H9 (cell line): Measurements from ENCODE around the gene ZNF275. TPM values are rescaled to one million over a fixed set of nuclear protein-coding genes. Genes with fewer than 3 reads are reported as not detected.

ENCODE experiments used
- DNase-seq: peaks from one replicate; pipeline ENCODE4 v3.0.0-alpha.2; 2017
- H2AFZ ChIP-seq: one replicate; pipeline ENCODE4 v1.6.1; 2013; ENCODE audit warnings: mild to moderate bottlenecking, low read length, control low read depth, moderate library complexity
- H2AK5ac ChIP-seq: 2 replicates; pipeline ENCODE4 v1.6.1; 2013; ENCODE audit warnings: low read length, control low read depth, mixed read lengths; ENCODE audit not compliant: insufficient read length
- H2BK120ac ChIP-seq: one replicate; pipeline ENCODE4 v1.6.1; 2013; ENCODE audit warnings: low read depth, mild to moderate bottlenecking, low read length, control low read depth, inconsistent platforms; ENCODE audit not compliant: poor library complexity, severe bottlenecking
- H2BK12ac ChIP-seq: 2 replicates; pipeline ENCODE4 v1.6.1; 2013; ENCODE audit warnings: low read length, control low read depth, mixed read lengths, low read depth; ENCODE audit not compliant: insufficient read length
- H2BK15ac ChIP-seq: 2 replicates; pipeline ENCODE4 v1.6.1; 2013; ENCODE audit warnings: low read depth, low read length, control low read depth
- H2BK20ac ChIP-seq: one replicate; pipeline ENCODE4 v1.6.1; 2013; ENCODE audit warnings: low read depth, mild to moderate bottlenecking, low read length, control low read depth, inconsistent platforms; ENCODE audit not compliant: poor library complexity, severe bottlenecking
- H2BK5ac ChIP-seq: 2 replicates; pipeline ENCODE4 v1.6.1; 2013; ENCODE audit warnings: low read length, control low read depth, mixed read lengths; ENCODE audit not compliant: insufficient read length
- H3K14ac ChIP-seq: 2 replicates; pipeline ENCODE4 v1.6.1; 2013; ENCODE audit warnings: low read length, control low read depth; ENCODE audit not compliant: insufficient read depth
- H3K18ac ChIP-seq: 2 replicates; pipeline ENCODE4 v1.6.1; 2013; ENCODE audit warnings: low read depth, mild to moderate bottlenecking, mixed read lengths, low read length, control low read depth; ENCODE audit not compliant: insufficient read length
- H3K23ac ChIP-seq: 2 replicates; pipeline ENCODE4 v1.6.1; 2013; ENCODE audit warnings: low read length, control low read depth, mixed read lengths, low read depth; ENCODE audit not compliant: insufficient read length
- H3K23me2 ChIP-seq: 2 replicates; pipeline ENCODE4 v1.6.1; 2013; ENCODE audit warnings: low read depth, mild to moderate bottlenecking, mixed read lengths, low read length, control low read depth; ENCODE audit not compliant: insufficient read length, poor library complexity, severe bottlenecking
- H3K27ac ChIP-seq: 2 replicates; pipeline ENCODE4 v1.5.1; 2013; ENCODE audit warnings: low read length, control low read depth, mixed read lengths, low read depth; ENCODE audit not compliant: insufficient read length
- H3K27me3 ChIP-seq: 2 replicates; pipeline ENCODE4 v1.6.1; 2013; ENCODE audit warnings: low read length, control low read depth, inconsistent platforms; ENCODE audit not compliant: insufficient read depth
- H3K4ac ChIP-seq: 2 replicates; pipeline ENCODE4 v1.6.1; 2013; ENCODE audit warnings: low read depth, mild to moderate bottlenecking, control low read depth, inconsistent platforms, low read length, moderate library complexity
- H3K4me1 ChIP-seq: 2 replicates; pipeline ENCODE4 v1.6.1; 2013; ENCODE audit warnings: low read length, control low read depth, inconsistent platforms; ENCODE audit not compliant: insufficient read depth
- H3K4me2 ChIP-seq: 2 replicates; pipeline ENCODE4 v1.6.1; 2013; ENCODE audit warnings: low read length, control low read depth, mixed read lengths; ENCODE audit not compliant: insufficient read length, insufficient read depth
- H3K56ac ChIP-seq: 2 replicates; pipeline ENCODE4 v1.6.1; 2013; ENCODE audit warnings: low read depth, mild to moderate bottlenecking, mixed read lengths, low read length, control low read depth; ENCODE audit not compliant: insufficient read length
- H3K79me1 ChIP-seq: 2 replicates; pipeline ENCODE4 v1.6.1; 2013; ENCODE audit warnings: low read depth, mild to moderate bottlenecking, moderate library complexity, low read length, control low read depth, inconsistent platforms; ENCODE audit not compliant: insufficient read depth, poor library complexity, severe bottlenecking
- H3K79me2 ChIP-seq: 2 replicates; pipeline ENCODE4 v1.6.1; 2013; ENCODE audit warnings: low read length, control low read depth, inconsistent platforms; ENCODE audit not compliant: insufficient read depth
- H3K9ac ChIP-seq: 2 replicates; pipeline ENCODE4 v1.6.1; 2013; ENCODE audit warnings: low read length, control low read depth, mixed read lengths; ENCODE audit not compliant: insufficient read length; ENCODE audit errors: extremely low read depth
- H3K9me3 ChIP-seq: one replicate; pipeline ENCODE4 v1.6.1; 2013; ENCODE audit warnings: low read depth, low read length, inconsistent platforms; ENCODE audit not compliant: control insufficient read depth
- H3T11ph ChIP-seq: one replicate; pipeline ENCODE4 v1.6.1; 2013; ENCODE audit warnings: mild to moderate bottlenecking, low read length, control low read depth, inconsistent platforms
- H4K20me1 ChIP-seq: one replicate; pipeline ENCODE4 v1.6.1; 2013; ENCODE audit not compliant: control insufficient read depth, insufficient read length, insufficient read depth
- H4K5ac ChIP-seq: 2 replicates; pipeline ENCODE4 v1.6.1; 2013; ENCODE audit warnings: low read depth, mild to moderate bottlenecking, mixed read lengths, low read length, control low read depth; ENCODE audit not compliant: insufficient read length
- H4K8ac ChIP-seq: replicated peaks from 2 replicates; pipeline ENCODE4 v1.6.1; 2013; ENCODE audit warnings: low read length, control low read depth, mixed read lengths, low read depth; ENCODE audit not compliant: insufficient read length
- H4K91ac ChIP-seq: 2 replicates; pipeline ENCODE4 v1.6.1; 2013; ENCODE audit warnings: low read depth, mild to moderate bottlenecking, moderate library complexity, mixed read lengths, low read length, control low read depth; ENCODE audit not compliant: insufficient read length
- H3K27ac Mint-ChIP-seq, 3 experiments: 2 replicates in 2 of 3; 3 replicates in 1 of 3; pipeline ENCODE4 v1.8.0; 2020 to 2021; ENCODE audit warnings: mixed read lengths in 3 of 3, mild to moderate bottlenecking in 1 of 3, moderate library complexity in 1 of 3
- H3K27me3 Mint-ChIP-seq: 2 replicates; pipeline ENCODE4 v1.8.0; 2021; ENCODE audit warnings: low read depth, mild to moderate bottlenecking, moderate library complexity, mixed read lengths
- H3K36me3 Mint-ChIP-seq, 3 experiments: 2 replicates in 2 of 3; 3 replicates in 1 of 3; pipeline ENCODE4 v1.8.0; 2020 to 2021; ENCODE audit warnings: low read depth in 3 of 3, mixed read lengths in 3 of 3; ENCODE audit not compliant: insufficient read depth in 1 of 3
- H3K4me1 Mint-ChIP-seq, 2 experiments: 2 replicates each; pipeline ENCODE4 v1.8.0; 2020; ENCODE audit warnings: mixed read lengths in 2 of 2
- H3K4me3 Mint-ChIP-seq, 2 experiments: 2 replicates in 1 of 2; 3 replicates in 1 of 2; pipeline ENCODE4 v1.8.0; 2020 to 2021; ENCODE audit warnings: mild to moderate bottlenecking in 2 of 2, mixed read lengths in 2 of 2, moderate library complexity in 1 of 2
- H3K9me3 Mint-ChIP-seq, 2 experiments: 2 replicates in 1 of 2; 3 replicates in 1 of 2; pipeline ENCODE4 v1.8.0; 2020; ENCODE audit warnings: mild to moderate bottlenecking in 2 of 2, mixed read lengths in 2 of 2, moderate library complexity in 1 of 2
- WGBS: extraction: QIAGEN DNeasy Blood & Tissue Kit; methylation state at CpG from one replicate; pipeline ENCODE4 v1.1.7; 2013; ENCODE audit warnings: missing lambda C conversion rate, low lambda C conversion rate, mixed read lengths; ENCODE audit not compliant: insufficient read length; ENCODE audit errors: extremely low coverage; 5-methylcytosine and 5-hydroxymethylcytosine counted together
- total RNA-seq: library from RNA; stranded (reverse); gene quantifications from 2 replicates; pipeline ENCODE4 v1.2.1, GENCODE V29; 2021
- TF ChIP-seq, protein P1 (sequence below): fragments of 200-600 bp; sonication (generic); conservative IDR thresholded peaks from 3 replicates; pipeline ENCODE4 v1.8.0; 2021; ENCODE audit warnings: antibody characterized with exemption, mild to moderate bottlenecking

Gene ZNF275
- total RNA-seq, 1 experiment from 2014 or later: 11.8 TPM

DNA sequence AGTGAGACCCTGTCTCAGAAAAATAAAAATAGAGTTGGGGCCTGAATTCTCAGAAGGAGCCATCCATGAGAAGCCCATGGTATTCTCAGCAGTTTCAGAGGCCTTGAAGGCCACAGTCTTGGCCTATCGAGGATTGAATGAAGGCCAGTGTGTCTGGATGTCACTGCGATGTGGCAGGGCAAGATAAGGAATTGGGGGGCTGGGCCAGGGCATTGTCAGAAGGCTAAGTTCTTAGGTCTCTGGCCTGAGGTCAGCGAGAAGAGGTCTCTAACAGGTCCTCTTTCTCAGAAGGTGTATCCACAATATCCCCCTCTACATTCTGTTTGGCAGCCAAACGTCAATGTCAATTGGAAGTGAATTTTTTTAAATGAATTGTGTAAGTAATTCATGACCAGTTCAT, 5.7 kb downstream of the ZNF275 start:
- H3K27ac ChIP-seq: no peak overlapping the region
- H3K27me3 Mint-ChIP-seq: no peaks in the 10 kb centered on the region
- H3K9ac ChIP-seq: no peak overlapping the region
- H3K14ac ChIP-seq: no peak overlapping the region
- no peak overlapping the region for H2AK5ac ChIP-seq
- H3K27me3 ChIP-seq: no peaks in the 10 kb centered on the region
- H2AFZ ChIP-seq: no peak overlapping the region
- no peak overlapping the region for H3K18ac ChIP-seq
- H3K27ac Mint-ChIP-seq: no peak overlapping the region
- H4K5ac ChIP-seq: no peak overlapping the region
- no peaks in the 10 kb centered on the region for H3K4me1 ChIP-seq
- H3K9me3 Mint-ChIP-seq: peaks cover 78 to 83% of the 10 kb centered on the region in 2 experiments
- no peaks in the 10 kb centered on the region for H3K79me1 ChIP-seq
- no peak overlapping the region for H2BK5ac ChIP-seq
- peaks cover 35% of the 10 kb centered on the region for H3K9me3 ChIP-seq
- H4K20me1 ChIP-seq: no peaks in the 10 kb centered on the region
- no peak overlapping the region for H3K23ac ChIP-seq
- H2BK120ac ChIP-seq: no peak overlapping the region
- no peak overlapping the region for H3K4me3 Mint-ChIP-seq
- no peaks in the 10 kb centered on the region for H3K79me2 ChIP-seq
- WGBS: no CpG with 5 or more reads among the region's 4 CpGs
- no peak overlapping the region for H2BK12ac ChIP-seq
- H4K91ac ChIP-seq: no peak overlapping the region
- H3K4me1 Mint-ChIP-seq: peaks cover 6 to 12% of the 10 kb centered on the region in 2 experiments
- H3K56ac ChIP-seq: no peak overlapping the region
- no peak for DNase-seq
- H3K4me2 ChIP-seq: no peak overlapping the region
- H3K36me3 Mint-ChIP-seq: peaks cover 38 to 67% (median 48%) of the 10 kb centered on the region in 3 experiments
- TF ChIP-seq, protein P1, sequence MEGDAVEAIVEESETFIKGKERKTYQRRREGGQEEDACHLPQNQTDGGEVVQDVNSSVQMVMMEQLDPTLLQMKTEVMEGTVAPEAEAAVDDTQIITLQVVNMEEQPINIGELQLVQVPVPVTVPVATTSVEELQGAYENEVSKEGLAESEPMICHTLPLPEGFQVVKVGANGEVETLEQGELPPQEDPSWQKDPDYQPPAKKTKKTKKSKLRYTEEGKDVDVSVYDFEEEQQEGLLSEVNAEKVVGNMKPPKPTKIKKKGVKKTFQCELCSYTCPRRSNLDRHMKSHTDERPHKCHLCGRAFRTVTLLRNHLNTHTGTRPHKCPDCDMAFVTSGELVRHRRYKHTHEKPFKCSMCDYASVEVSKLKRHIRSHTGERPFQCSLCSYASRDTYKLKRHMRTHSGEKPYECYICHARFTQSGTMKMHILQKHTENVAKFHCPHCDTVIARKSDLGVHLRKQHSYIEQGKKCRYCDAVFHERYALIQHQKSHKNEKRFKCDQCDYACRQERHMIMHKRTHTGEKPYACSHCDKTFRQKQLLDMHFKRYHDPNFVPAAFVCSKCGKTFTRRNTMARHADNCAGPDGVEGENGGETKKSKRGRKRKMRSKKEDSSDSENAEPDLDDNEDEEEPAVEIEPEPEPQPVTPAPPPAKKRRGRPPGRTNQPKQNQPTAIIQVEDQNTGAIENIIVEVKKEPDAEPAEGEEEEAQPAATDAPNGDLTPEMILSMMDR: no peak
- H3K4ac ChIP-seq: no peak overlapping the region
- no peak overlapping the region for H4K8ac ChIP-seq
- H3T11ph ChIP-seq: no peak overlapping the region
- H2BK15ac ChIP-seq: no peak overlapping the region
- H2BK20ac ChIP-seq: no peak overlapping the region
- H3K23me2 ChIP-seq: no peaks in the 10 kb centered on the region
